OCI-LY1 (cell line): ENCODE measurements around the gene FGG.

Experiments
- EZH2 ChIP-seq: fragments of 200-600 bp; sonication (generic), shearing (Covaris generic); IDR thresholded peaks from 2 replicates; pipeline ENCODE4 v1.8.0; 2017; ENCODE audit warnings: borderline replicate concordance, mixed run types, mild to moderate bottlenecking, antibody characterized with exemption, low read length, moderate library complexity, mixed read lengths
- TF ChIP-seq, protein P1 (sequence below): fragments of 200-600 bp; sonication (generic), shearing (Covaris generic); IDR thresholded peaks from 2 replicates; pipeline ENCODE4 v1.5.1; 2017; ENCODE audit warnings: mild to moderate bottlenecking, antibody characterized with exemption, low read length, moderate library complexity, mixed read lengths

- TF ChIP-seq, protein P1, sequence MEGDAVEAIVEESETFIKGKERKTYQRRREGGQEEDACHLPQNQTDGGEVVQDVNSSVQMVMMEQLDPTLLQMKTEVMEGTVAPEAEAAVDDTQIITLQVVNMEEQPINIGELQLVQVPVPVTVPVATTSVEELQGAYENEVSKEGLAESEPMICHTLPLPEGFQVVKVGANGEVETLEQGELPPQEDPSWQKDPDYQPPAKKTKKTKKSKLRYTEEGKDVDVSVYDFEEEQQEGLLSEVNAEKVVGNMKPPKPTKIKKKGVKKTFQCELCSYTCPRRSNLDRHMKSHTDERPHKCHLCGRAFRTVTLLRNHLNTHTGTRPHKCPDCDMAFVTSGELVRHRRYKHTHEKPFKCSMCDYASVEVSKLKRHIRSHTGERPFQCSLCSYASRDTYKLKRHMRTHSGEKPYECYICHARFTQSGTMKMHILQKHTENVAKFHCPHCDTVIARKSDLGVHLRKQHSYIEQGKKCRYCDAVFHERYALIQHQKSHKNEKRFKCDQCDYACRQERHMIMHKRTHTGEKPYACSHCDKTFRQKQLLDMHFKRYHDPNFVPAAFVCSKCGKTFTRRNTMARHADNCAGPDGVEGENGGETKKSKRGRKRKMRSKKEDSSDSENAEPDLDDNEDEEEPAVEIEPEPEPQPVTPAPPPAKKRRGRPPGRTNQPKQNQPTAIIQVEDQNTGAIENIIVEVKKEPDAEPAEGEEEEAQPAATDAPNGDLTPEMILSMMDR = no peak
- no peak for TF ChIP-seq EZH2
These were observed 13.5 kb upstream of the FGG start for GRCh38 chr4:154625971-154626370.
